ENCODE measurements around the gene ZFPM1.

ZFPM1 gene

DNA sequence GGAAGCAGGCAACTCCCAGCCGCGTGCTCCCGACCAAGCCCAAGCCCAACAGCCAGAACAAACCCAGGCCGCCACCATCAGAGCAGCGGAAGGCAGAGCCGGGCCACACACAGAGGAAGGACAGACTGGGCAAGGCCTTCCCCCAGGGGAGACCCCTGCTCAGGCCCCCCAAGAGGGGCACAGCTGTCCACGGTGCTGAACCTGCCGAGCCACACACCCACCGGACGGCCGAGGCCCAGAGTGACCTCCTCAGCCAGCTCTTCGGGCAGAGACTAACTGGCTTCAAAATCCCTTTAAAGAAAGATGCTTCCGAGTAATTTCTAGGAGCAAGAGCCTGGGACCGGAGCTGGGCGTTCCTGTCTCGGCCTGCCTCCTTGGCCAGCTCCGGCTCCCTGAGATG, 14.1 kb upstream of the ZFPM1 start:
- Histone ChIP-seq H3K27ac (no peak overlapping the region), H3K36me3 (ENCODE audit: insufficient read depth) (no peaks in the 10 kb centered on the region), H4K20me1 (ENCODE audit: insufficient read depth) (no peaks in the 10 kb centered on the region), H3K9ac (no peak overlapping the region), H3K4me2 (no peak overlapping the region), H3K4me3 (IDR thresholded peaks at IDR 0.05; ENCODE audit: insufficient read depth, low read depth, low read length) (no peak overlapping the region), H3K4me1 (ENCODE audit: low read depth, poor library complexity, severe bottlenecking) (no peaks in the 10 kb centered on the region), H3K27me3 (ENCODE audit: insufficient read depth, low read depth) (peaks cover 83% of the 10 kb centered on the region), H3K79me2 (ENCODE audit: insufficient read depth, low read depth) (no peaks in the 10 kb centered on the region), H2AFZ (ENCODE audit: low read depth) (no peak overlapping the region)
- TF ChIP-seq, protein P1, sequence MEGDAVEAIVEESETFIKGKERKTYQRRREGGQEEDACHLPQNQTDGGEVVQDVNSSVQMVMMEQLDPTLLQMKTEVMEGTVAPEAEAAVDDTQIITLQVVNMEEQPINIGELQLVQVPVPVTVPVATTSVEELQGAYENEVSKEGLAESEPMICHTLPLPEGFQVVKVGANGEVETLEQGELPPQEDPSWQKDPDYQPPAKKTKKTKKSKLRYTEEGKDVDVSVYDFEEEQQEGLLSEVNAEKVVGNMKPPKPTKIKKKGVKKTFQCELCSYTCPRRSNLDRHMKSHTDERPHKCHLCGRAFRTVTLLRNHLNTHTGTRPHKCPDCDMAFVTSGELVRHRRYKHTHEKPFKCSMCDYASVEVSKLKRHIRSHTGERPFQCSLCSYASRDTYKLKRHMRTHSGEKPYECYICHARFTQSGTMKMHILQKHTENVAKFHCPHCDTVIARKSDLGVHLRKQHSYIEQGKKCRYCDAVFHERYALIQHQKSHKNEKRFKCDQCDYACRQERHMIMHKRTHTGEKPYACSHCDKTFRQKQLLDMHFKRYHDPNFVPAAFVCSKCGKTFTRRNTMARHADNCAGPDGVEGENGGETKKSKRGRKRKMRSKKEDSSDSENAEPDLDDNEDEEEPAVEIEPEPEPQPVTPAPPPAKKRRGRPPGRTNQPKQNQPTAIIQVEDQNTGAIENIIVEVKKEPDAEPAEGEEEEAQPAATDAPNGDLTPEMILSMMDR (conservative IDR thresholded peaks at IDR 0.05; ENCODE audit: low read depth, low read length), result no peak

DNA sequence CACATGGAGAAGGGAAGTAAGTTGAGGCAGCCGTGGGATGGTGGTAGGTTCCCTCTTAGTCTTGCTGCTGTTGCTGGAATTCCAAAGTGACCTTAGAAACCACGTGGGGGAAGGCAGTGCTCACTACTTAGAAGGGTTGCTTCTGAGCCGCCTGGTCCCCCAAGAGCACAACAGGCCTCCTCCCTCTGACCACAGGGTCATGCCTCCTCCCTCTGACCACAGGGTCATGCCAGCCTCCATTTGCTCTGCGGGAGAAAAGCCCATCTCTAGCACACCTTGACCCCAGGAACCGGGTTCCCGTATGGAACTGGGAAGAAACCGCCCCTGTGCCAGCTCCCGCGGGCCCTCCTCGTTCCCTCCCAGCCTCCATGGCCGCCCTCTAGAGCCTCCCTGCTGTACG, 13.4 kb upstream of the ZFPM1 start:
- Histone ChIP-seq H4K20me1 (ENCODE audit: insufficient read depth) (no peaks in the 10 kb centered on the region), H3K4me3 (IDR thresholded peaks at IDR 0.05; ENCODE audit: insufficient read depth, low read depth, low read length) (no peak overlapping the region), H3K4me2 (no peak overlapping the region), H3K79me2 (ENCODE audit: insufficient read depth, low read depth) (no peaks in the 10 kb centered on the region), H3K27ac (no peak overlapping the region), H3K36me3 (ENCODE audit: insufficient read depth) (no peaks in the 10 kb centered on the region), H3K27me3 (ENCODE audit: insufficient read depth, low read depth) (peaks cover 82% of the 10 kb centered on the region), H3K9ac (no peak overlapping the region), H3K4me1 (ENCODE audit: low read depth, poor library complexity, severe bottlenecking) (no peaks in the 10 kb centered on the region), H2AFZ (ENCODE audit: low read depth) (no peak overlapping the region)
- TF ChIP-seq, protein P1 (conservative IDR thresholded peaks at IDR 0.05; ENCODE audit: low read depth, low read length), result no peak

GRCh38 chr16:88440111-88440510, 13.0 kb upstream of the ZFPM1 start:
- H3K4me3 ChIP-seq (IDR thresholded peaks at IDR 0.05; ENCODE audit: insufficient read depth, low read depth, low read length), result no peak overlapping the region
- H3K36me3 ChIP-seq (ENCODE audit: insufficient read depth), result no peaks in the 10 kb centered on the region
- H3K4me2 ChIP-seq, result no peak overlapping the region
- no peak overlapping the region for H2AFZ ChIP-seq (ENCODE audit: low read depth)
- H3K27me3 ChIP-seq (ENCODE audit: insufficient read depth, low read depth), result peaks cover 82% of the 10 kb centered on the region
- H3K27ac ChIP-seq, result no peak overlapping the region
- TF ChIP-seq, protein P1 (conservative IDR thresholded peaks at IDR 0.05; ENCODE audit: low read depth, low read length), result no peak
- H3K4me1 ChIP-seq (ENCODE audit: low read depth, poor library complexity, severe bottlenecking), result no peaks in the 10 kb centered on the region
- no peaks in the 10 kb centered on the region for H3K79me2 ChIP-seq (ENCODE audit: insufficient read depth, low read depth)
- no peak overlapping the region for H3K9ac ChIP-seq
- H4K20me1 ChIP-seq (ENCODE audit: insufficient read depth), result no peaks in the 10 kb centered on the region

GRCh38 chr16:88440686-88441405, 12.2 kb upstream of the ZFPM1 start:
- no peak overlapping the region for H3K4me3 ChIP-seq (IDR thresholded peaks at IDR 0.05; ENCODE audit: insufficient read depth, low read depth, low read length)
- H3K4me1 ChIP-seq (ENCODE audit: low read depth, poor library complexity, severe bottlenecking), result no peaks in the 10 kb centered on the region
- H3K27me3 ChIP-seq (ENCODE audit: insufficient read depth, low read depth), result peaks cover 82% of the 10 kb centered on the region
- no peaks in the 10 kb centered on the region for H3K36me3 ChIP-seq (ENCODE audit: insufficient read depth)
- TF ChIP-seq, protein P1 (conservative IDR thresholded peaks at IDR 0.05; ENCODE audit: low read depth, low read length), result no peak
- H4K20me1 ChIP-seq (ENCODE audit: insufficient read depth), result no peaks in the 10 kb centered on the region
- H3K9ac ChIP-seq, result no peak overlapping the region
- no peak overlapping the region for H2AFZ ChIP-seq (ENCODE audit: low read depth)
- no peak overlapping the region for H3K4me2 ChIP-seq
- H3K27ac ChIP-seq, result no peak overlapping the region
- no peaks in the 10 kb centered on the region for H3K79me2 ChIP-seq (ENCODE audit: insufficient read depth, low read depth)
